ENCODE measurements around the gene NDUFB2. TPM values are rescaled to one million over a fixed set of nuclear protein-coding genes. Genes with fewer than 3 reads are reported as not detected.

NDUFB2 gene
- total RNA-seq, 1 donor from 2014 or later, result 326 TPM

DNA sequence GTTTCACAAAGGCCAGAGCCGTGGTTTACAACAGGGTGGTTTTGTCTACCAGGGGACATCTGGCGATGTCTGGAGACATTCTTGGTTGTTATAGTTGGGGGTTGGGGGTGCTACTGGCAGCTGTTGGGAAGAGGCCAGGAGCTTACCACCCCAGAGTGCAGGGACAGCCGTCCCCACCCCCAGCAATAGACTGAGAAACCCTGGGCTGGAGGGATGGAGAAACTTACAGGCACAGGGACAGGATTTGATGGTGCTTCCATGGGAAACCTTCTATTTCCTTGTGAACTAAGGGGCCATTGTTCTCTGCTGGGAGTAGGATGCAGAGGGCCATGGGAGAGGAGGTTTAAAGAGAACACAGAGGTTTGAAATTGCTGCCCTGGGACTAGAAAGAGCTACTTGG, 12.9 kb upstream of the NDUFB2 start:
- peak; percentile 34 for DNase-seq (ENCODE audit: low spot score)
- Mint-ChIP-seq H3K36me3 (ENCODE audit: low read depth, unreplicated experiment) (peaks cover 38% of the 10 kb centered on the region), H3K9me3 (ENCODE audit: unreplicated experiment) (no peaks in the 10 kb centered on the region), H3K27ac (ENCODE audit: unreplicated experiment) (peak overlapping the region; percentile 100), H3K27me3 (ENCODE audit: unreplicated experiment) (peaks cover 6% of the 10 kb centered on the region), H3K4me1 (ENCODE audit: unreplicated experiment) (peaks cover 34% of the 10 kb centered on the region), H3K4me3 (ENCODE audit: unreplicated experiment) (peak overlapping the region; percentile 83)
- TF ChIP-seq, protein P1, sequence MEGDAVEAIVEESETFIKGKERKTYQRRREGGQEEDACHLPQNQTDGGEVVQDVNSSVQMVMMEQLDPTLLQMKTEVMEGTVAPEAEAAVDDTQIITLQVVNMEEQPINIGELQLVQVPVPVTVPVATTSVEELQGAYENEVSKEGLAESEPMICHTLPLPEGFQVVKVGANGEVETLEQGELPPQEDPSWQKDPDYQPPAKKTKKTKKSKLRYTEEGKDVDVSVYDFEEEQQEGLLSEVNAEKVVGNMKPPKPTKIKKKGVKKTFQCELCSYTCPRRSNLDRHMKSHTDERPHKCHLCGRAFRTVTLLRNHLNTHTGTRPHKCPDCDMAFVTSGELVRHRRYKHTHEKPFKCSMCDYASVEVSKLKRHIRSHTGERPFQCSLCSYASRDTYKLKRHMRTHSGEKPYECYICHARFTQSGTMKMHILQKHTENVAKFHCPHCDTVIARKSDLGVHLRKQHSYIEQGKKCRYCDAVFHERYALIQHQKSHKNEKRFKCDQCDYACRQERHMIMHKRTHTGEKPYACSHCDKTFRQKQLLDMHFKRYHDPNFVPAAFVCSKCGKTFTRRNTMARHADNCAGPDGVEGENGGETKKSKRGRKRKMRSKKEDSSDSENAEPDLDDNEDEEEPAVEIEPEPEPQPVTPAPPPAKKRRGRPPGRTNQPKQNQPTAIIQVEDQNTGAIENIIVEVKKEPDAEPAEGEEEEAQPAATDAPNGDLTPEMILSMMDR (IDR thresholded peaks at IDR 0.05; ENCODE audit: unreplicated experiment), result no peak

DNA sequence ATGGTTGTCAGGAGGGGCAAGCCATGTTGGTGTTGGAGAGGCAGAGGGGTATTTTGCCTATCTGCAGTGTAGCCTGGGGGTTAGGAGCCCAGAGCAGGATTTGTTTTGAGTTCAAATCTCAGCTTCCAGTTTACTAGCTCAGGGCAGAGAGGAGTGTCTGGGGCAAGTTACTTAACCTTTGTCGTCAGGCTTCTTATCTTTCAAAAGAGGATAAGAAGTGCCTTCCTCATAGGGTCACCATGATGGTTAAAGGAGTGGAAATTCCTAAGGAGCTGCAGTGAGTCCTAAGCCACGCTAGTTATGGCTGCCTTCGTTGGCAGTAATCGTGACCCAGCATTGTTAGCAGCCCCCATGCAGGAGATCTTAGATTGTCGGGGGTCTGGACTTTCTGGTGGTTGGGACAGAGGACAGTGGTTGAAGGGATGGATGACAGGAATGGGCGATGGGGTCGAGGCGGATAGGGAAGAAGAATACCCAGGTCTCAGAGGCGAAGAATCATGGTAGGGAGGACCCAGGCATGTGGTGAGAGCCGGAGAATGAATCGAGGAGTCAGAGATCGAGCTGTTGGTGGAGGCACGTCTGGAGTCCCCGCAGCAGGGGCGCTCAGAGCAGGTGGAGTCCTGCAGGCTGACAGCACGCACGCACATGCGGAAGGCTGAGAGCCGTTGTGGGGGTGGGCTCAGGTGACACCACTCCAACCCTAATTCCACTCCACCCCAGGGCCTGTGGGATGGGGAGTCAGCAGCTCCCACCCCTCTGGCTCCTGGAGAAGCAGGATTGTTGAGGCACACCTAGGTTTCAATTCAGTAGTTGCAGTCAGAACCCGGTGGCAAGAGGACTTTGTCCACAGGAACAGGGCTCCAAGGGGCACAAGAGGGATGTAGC, 12.2 kb upstream of the NDUFB2 start:
- TF ChIP-seq, protein P1 (IDR thresholded peaks at IDR 0.05; ENCODE audit: unreplicated experiment), result no peak
- H3K27ac Mint-ChIP-seq (ENCODE audit: unreplicated experiment), result peak overlapping the region; percentile 100
- H3K27me3 Mint-ChIP-seq (ENCODE audit: unreplicated experiment), result peaks cover 6% of the 10 kb centered on the region
- peaks cover 32% of the 10 kb centered on the region for H3K36me3 Mint-ChIP-seq (ENCODE audit: low read depth, unreplicated experiment)
- DNase-seq (ENCODE audit: low spot score), result no peak
- no peaks in the 10 kb centered on the region for H3K9me3 Mint-ChIP-seq (ENCODE audit: unreplicated experiment)
- H3K4me1 Mint-ChIP-seq (ENCODE audit: unreplicated experiment), result peaks cover 34% of the 10 kb centered on the region
- H3K4me3 Mint-ChIP-seq (ENCODE audit: unreplicated experiment), result peak overlapping the region; percentile 83

DNA sequence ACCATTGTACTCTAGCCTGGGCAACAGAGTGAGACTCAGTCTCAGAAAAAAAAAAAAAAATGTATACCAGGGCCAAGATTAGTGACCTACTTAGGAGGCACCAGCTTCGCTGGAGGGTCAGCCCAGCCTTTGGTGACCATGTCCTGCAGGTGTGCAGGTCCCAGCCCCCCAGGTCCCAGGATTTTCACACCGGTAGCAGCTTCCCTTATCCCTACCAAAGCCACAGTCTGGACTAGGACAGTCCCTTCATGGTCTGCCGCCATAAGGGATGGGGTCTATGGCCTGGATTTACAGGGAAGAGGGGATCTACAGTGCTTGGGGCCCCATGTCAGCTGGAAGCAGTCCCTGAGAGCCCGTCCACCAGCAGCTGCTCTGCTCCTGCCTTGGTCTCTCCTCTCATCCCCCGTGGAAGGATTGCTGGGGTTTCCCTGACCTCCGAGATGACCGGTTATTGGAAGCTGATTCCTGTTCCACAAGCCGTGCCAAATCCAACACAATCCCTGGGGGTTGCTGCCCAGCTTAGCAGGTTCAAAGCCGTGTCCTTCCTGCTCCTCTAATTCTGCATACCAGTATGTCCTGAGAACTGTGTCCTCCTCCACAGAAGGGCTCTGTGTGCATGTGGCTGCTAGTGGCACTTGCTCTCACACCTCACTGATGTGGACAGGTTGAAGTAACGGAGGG, 11.0 kb upstream of the NDUFB2 start:
- no peak for DNase-seq (ENCODE audit: low spot score)
- Mint-ChIP-seq H3K4me1 (ENCODE audit: unreplicated experiment) (peaks cover 34% of the 10 kb centered on the region), H3K27ac (ENCODE audit: unreplicated experiment) (peak overlapping the region; percentile 57), H3K36me3 (ENCODE audit: low read depth, unreplicated experiment) (peaks cover 28% of the 10 kb centered on the region), H3K9me3 (ENCODE audit: unreplicated experiment) (no peaks in the 10 kb centered on the region), H3K27me3 (ENCODE audit: unreplicated experiment) (peaks cover 6% of the 10 kb centered on the region), H3K4me3 (ENCODE audit: unreplicated experiment) (no peak overlapping the region)
- TF ChIP-seq, protein P1 (IDR thresholded peaks at IDR 0.05; ENCODE audit: unreplicated experiment), result no peak

DNA sequence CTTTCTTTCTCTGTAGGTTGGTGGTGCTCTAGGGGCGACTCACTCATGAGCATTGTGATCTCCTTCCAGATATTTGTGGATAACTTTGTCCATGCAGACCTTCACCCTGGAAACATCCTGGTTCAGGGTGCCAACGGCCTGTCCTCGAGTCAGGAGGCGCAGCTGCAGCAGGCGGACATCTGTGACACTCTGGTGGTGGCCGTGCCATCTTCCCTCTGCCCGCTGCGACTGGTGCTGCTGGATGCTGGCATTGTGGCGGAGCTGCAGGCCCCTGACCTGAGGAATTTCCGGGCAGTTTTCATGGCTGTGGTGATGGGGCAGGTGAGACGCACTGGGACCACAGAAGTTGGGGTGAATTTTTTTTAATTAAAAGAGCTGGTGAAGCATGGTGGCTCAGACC, 9.6 kb upstream of the NDUFB2 start:
- Mint-ChIP-seq H3K4me3 (ENCODE audit: unreplicated experiment) (no peak overlapping the region), H3K4me1 (ENCODE audit: unreplicated experiment) (peaks cover 28% of the 10 kb centered on the region), H3K36me3 (ENCODE audit: low read depth, unreplicated experiment) (peaks cover 31% of the 10 kb centered on the region), H3K27me3 (ENCODE audit: unreplicated experiment) (peaks cover 6% of the 10 kb centered on the region), H3K9me3 (ENCODE audit: unreplicated experiment) (no peaks in the 10 kb centered on the region), H3K27ac (ENCODE audit: unreplicated experiment) (no peak overlapping the region)
- DNase-seq (ENCODE audit: low spot score), result no peak
- TF ChIP-seq, protein P1 (IDR thresholded peaks at IDR 0.05; ENCODE audit: unreplicated experiment), result no peak

DNA sequence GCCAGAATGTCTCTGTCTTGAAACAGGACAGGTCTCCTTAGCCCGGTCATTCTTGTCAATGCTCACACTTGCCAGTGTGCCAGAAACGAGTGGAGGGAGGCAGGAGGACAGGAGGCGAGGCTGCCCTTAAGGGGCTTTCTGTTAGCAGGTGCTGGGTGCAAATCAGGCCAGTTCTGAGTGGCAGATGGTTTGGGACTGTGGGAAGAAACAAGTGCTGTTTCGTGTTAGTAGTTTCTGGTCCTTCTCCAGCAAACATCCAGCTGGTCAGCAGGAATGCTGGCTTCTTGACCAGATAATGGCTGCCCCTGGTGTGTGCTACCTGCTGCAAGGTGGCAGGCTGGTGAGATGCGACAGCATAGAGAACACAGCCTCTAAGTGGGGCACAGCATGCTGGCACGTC, 8.2 kb upstream of the NDUFB2 start:
- H3K27ac Mint-ChIP-seq (ENCODE audit: unreplicated experiment), result no peak overlapping the region
- TF ChIP-seq, protein P1 (IDR thresholded peaks at IDR 0.05; ENCODE audit: unreplicated experiment), result no peak
- no peak for DNase-seq (ENCODE audit: low spot score)

More for the DNA sequence above, 8.2 kb upstream of the NDUFB2 start:
- peaks cover 4% of the 10 kb centered on the region for H3K27me3 Mint-ChIP-seq (ENCODE audit: unreplicated experiment)
- no peaks in the 10 kb centered on the region for H3K9me3 Mint-ChIP-seq (ENCODE audit: unreplicated experiment)
- H3K4me1 Mint-ChIP-seq (ENCODE audit: unreplicated experiment), result peaks cover 20% of the 10 kb centered on the region
- H3K4me3 Mint-ChIP-seq (ENCODE audit: unreplicated experiment), result no peak overlapping the region
- H3K36me3 Mint-ChIP-seq (ENCODE audit: low read depth, unreplicated experiment), result peaks cover 32% of the 10 kb centered on the region
